Loucy (cell line): ENCODE data around the gene ZNF22.

Experiments used
- H2AFZ ChIP-seq: fragments of 200-600 bp; sonication (generic); 2 replicates; pipeline ENCODE4 v1.6.0; 2016; ENCODE audit warnings: antibody characterized with exemption, mild to moderate bottlenecking, low read length, moderate library complexity
- H3F3A ChIP-seq: fragments of 200-600 bp; 2 replicates; pipeline ENCODE4 v1.6.0; 2016; ENCODE audit warnings: antibody characterized with exemption, low read depth, mild to moderate bottlenecking
- H3K27me3 ChIP-seq: fragments of 200-600 bp; sonication (generic); 2 replicates; pipeline ENCODE4 v1.6.1; 2014; ENCODE audit warnings: low read length, mild to moderate bottlenecking; ENCODE audit not compliant: insufficient read depth, poor library complexity, severe bottlenecking
- H3K36me3 ChIP-seq: fragments of 200-600 bp; sonication (generic); 2 replicates; pipeline ENCODE4 v1.6.1; 2016; ENCODE audit warnings: low read length; ENCODE audit not compliant: insufficient read depth
- H3K4me1 ChIP-seq: fragments of 200-600 bp; sonication (generic); 2 replicates; pipeline ENCODE4 v1.5.1; 2014; ENCODE audit warnings: low read length, mild to moderate bottlenecking; ENCODE audit not compliant: insufficient read depth, poor library complexity, severe bottlenecking
- H3K4me2 ChIP-seq: fragments of 200-600 bp; sonication (generic); 2 replicates; pipeline ENCODE4 v1.6.0; 2014; ENCODE audit warnings: antibody characterized with exemption, low read length, low read depth, mild to moderate bottlenecking; ENCODE audit not compliant: poor library complexity, severe bottlenecking
- H3K4me3 ChIP-seq: fragments of 200-600 bp; sonication (generic); 2 replicates; pipeline ENCODE4 v1.5.1; 2014; ENCODE audit warnings: low read length, mild to moderate bottlenecking, mixed read lengths; ENCODE audit not compliant: poor library complexity, severe bottlenecking
- H3K79me2 ChIP-seq: fragments of 200-600 bp; sonication (generic); 2 replicates; pipeline ENCODE4 v1.6.1; 2014; ENCODE audit warnings: low read length; ENCODE audit not compliant: insufficient read depth
- H3K9ac ChIP-seq: fragments of 200-600 bp; sonication (generic); 2 replicates; pipeline ENCODE4 v1.6.0; 2014; ENCODE audit warnings: mild to moderate bottlenecking, low read depth, low read length, moderate library complexity; ENCODE audit not compliant: poor library complexity, severe bottlenecking
- H3K9me2 ChIP-seq: fragments of 200-600 bp; sonication (generic); replicated peaks from 2 replicates; pipeline ENCODE4 v1.6.1; 2016; ENCODE audit warnings: low read depth, low read length, mixed read lengths
- H3K9me3 ChIP-seq: fragments of 200-600 bp; sonication (generic); 2 replicates; pipeline ENCODE4 v1.6.1; 2014; ENCODE audit warnings: mild to moderate bottlenecking, antibody characterized with exemption, low read length, low read depth; ENCODE audit not compliant: insufficient read depth
- H4K20me1 ChIP-seq: fragments of 200-600 bp; sonication (generic); 2 replicates; pipeline ENCODE4 v1.6.0; 2014; ENCODE audit warnings: antibody characterized with exemption, low read length, mild to moderate bottlenecking; ENCODE audit not compliant: insufficient read depth, poor library complexity, severe bottlenecking
- EZH2phosphoT487 ChIP-seq: fragments of 200-600 bp; IDR thresholded peaks from 2 replicates; pipeline ENCODE4 v1.6.1; 2018; ENCODE audit warnings: antibody characterized with exemption, mild to moderate bottlenecking, moderate library complexity, borderline replicate concordance
- TF ChIP-seq, protein P1 (sequence below): fragments of 200-600 bp; sonication (generic); conservative IDR thresholded peaks from 2 replicates; pipeline ENCODE4 v1.5.1; 2014; ENCODE audit warnings: mild to moderate bottlenecking, antibody characterized with exemption, low read length

Gene ZNF22

DNA sequence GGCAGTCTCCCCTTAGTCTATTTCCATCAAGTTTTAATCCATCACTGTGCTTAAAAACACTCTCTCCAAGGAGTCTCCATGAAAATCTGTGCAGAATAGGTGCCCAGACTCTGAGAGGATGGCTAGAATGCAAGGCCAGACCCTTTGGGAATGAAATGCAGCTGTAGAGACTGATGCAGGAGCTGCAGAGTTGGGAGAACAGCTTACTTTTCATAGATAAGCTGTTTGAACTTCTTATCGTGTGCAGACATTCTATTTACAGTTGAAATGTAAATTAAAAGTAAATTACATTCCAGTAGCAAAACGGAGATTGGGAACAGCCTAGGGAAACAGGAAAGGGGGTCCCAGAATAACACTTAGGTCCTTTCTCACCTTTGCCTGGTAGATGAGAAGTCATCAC is 14.9 kb downstream of the ZNF22 start:
- no peak overlapping the region for H3K4me3 ChIP-seq
- no peaks in the 10 kb centered on the region for H3K27me3 ChIP-seq
- TF ChIP-seq, protein P1, sequence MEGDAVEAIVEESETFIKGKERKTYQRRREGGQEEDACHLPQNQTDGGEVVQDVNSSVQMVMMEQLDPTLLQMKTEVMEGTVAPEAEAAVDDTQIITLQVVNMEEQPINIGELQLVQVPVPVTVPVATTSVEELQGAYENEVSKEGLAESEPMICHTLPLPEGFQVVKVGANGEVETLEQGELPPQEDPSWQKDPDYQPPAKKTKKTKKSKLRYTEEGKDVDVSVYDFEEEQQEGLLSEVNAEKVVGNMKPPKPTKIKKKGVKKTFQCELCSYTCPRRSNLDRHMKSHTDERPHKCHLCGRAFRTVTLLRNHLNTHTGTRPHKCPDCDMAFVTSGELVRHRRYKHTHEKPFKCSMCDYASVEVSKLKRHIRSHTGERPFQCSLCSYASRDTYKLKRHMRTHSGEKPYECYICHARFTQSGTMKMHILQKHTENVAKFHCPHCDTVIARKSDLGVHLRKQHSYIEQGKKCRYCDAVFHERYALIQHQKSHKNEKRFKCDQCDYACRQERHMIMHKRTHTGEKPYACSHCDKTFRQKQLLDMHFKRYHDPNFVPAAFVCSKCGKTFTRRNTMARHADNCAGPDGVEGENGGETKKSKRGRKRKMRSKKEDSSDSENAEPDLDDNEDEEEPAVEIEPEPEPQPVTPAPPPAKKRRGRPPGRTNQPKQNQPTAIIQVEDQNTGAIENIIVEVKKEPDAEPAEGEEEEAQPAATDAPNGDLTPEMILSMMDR = no peak
- no peak for TF ChIP-seq EZH2phosphoT487
- H3K4me1 ChIP-seq = no peaks in the 10 kb centered on the region
- H3F3A ChIP-seq = no peaks in the 10 kb centered on the region
- H3K79me2 ChIP-seq = no peaks in the 10 kb centered on the region
- no peaks in the 10 kb centered on the region for H3K9me3 ChIP-seq
- no peak overlapping the region for H2AFZ ChIP-seq
- no peaks in the 10 kb centered on the region for H3K9me2 ChIP-seq
- no peaks in the 10 kb centered on the region for H3K36me3 ChIP-seq
- H4K20me1 ChIP-seq = no peaks in the 10 kb centered on the region
- no peak overlapping the region for H3K9ac ChIP-seq
- no peak overlapping the region for H3K4me2 ChIP-seq

DNA sequence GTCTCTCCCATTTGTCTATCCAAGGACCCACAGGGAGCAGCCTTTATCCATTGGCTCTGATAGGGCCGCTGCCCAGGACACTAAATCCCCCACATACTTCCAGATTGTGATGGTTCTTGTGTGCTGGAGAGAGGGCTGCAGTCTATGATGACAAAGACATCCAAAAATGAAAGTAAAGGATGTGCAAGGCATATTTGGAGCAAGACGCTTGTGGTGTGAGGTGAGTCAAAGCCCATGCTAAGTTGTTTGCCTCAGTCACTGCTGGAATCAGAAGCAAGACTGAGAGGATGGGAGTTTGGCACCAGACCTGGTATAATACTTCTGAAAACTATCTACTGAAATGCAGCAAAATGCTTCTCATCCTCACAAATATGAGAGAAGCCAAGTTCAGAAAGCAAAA is 22.7 kb downstream of the ZNF22 start:
- Histone ChIP-seq H3K4me3 (no peak overlapping the region), H3K4me2 (no peak overlapping the region), H3K9ac (no peak overlapping the region), H3K9me3 (no peaks in the 10 kb centered on the region), H3K9me2 (no peaks in the 10 kb centered on the region), H2AFZ (no peak overlapping the region), H3K36me3 (no peaks in the 10 kb centered on the region), H3K4me1 (no peaks in the 10 kb centered on the region), H3K79me2 (no peaks in the 10 kb centered on the region), H3F3A (no peaks in the 10 kb centered on the region), H3K27me3 (no peaks in the 10 kb centered on the region), H4K20me1 (no peaks in the 10 kb centered on the region)
- TF ChIP-seq EZH2phosphoT487 = no peak
- TF ChIP-seq, protein P1 = no peak

DNA sequence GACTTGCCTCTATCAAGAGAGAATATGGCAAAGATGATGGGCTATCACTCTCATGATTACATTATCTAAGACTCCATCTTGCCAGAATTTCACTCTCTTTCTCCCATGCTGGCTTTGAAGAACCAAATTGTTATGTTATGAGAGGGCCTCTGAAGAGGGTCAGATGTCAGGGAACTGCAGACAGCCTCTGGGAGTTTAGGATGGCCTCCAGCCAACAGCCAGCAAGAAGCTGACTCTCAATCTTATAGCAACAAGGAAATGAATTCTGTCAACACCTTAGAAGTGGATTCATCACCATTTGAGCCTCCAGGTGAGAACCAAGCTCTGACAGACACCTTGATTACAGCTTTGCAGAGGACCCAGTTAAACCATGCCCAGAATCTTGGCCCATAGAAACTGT is 33.6 kb downstream of the ZNF22 start:
- no peaks in the 10 kb centered on the region for H3K9me2 ChIP-seq
- no peak for TF ChIP-seq EZH2phosphoT487
- TF ChIP-seq, protein P1 = no peak
- H3K9me3 ChIP-seq = no peaks in the 10 kb centered on the region
- H3K9ac ChIP-seq = no peak overlapping the region
- no peaks in the 10 kb centered on the region for H3K79me2 ChIP-seq
- no peaks in the 10 kb centered on the region for H3F3A ChIP-seq
- H3K36me3 ChIP-seq = no peaks in the 10 kb centered on the region
- H4K20me1 ChIP-seq = no peaks in the 10 kb centered on the region
- no peaks in the 10 kb centered on the region for H3K27me3 ChIP-seq
- no peaks in the 10 kb centered on the region for H3K4me1 ChIP-seq
- no peak overlapping the region for H2AFZ ChIP-seq
- H3K4me3 ChIP-seq = no peak overlapping the region
- no peak overlapping the region for H3K4me2 ChIP-seq
